Measurements from ENCODE around the gene XYLT1.

DNA sequence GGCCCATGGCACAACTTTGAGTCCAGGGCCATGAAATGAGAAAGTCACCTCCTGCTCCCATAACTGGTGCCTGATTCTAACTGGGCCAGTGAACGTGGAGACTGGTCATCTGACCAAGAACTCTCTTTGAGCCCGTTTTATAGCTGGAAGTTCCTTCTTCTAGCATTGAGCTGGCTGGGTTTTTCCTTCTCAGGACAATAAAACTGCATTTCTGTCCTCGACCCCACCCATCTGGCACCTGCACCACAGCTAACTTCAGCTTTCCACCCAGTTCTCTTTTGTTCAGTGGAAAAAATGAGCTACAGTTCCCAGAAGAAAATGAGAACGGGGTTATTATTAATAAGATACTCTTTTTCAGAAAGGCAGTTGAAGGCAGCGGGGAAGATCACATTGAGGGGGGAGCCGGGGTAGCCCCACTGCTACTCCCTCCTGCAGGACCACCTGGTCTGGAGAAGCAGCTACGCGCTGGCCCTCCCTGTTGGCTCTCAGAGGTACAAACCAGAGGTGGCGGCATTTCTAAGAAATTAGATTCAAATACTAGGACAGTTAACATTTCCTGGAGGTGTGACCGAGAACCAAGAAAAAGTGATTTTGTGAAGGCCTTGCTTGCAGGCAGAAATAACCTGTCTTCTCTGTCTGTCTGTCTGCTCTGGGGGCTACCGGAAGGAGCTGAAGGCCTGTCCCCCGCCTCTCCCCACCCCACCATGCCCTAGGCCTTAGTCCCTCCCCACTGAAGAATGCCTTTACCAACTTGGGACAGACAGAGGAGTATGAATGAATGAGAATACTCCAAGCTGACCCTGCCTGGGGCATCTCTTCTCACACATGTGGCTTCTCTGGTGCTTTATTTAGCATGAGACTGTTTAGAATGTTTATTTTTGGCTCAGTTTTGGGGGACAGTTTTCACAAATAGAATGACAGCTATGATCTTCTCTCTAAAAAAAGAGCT lies 123.9 kb downstream of the XYLT1 start:
- no peak for TF ChIP-seq YY1 (IDR thresholded peaks at IDR 0.05; ENCODE audit: low read depth)
- TF ChIP-seq, protein P1, sequence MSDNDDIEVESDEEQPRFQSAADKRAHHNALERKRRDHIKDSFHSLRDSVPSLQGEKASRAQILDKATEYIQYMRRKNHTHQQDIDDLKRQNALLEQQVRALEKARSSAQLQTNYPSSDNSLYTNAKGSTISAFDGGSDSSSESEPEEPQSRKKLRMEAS (IDR thresholded peaks at IDR 0.05), result no peak

Measured in Ishikawa (cell line).